ENCODE results near the gene UST.

DNA sequence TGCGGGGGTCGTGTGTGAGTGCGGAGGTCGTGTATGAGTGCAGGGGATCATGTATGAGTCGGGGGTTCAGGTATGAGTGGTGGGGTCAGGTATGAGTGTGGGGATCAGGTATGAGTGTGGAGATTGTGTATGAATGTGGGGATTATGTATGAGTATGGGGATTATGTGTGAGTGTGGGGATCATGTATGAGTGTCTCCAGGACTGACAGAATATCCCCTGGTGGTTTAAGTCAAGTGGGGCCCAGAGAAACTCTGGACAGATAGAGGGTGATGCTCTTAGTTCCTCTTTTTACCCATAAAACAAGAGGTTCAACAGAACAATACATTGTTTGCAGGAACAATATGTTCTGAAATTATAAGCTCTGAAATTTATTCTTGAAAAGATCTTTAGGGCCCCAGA, 131.9 kb downstream of the UST start:
- TF ChIP-seq, protein P1, sequence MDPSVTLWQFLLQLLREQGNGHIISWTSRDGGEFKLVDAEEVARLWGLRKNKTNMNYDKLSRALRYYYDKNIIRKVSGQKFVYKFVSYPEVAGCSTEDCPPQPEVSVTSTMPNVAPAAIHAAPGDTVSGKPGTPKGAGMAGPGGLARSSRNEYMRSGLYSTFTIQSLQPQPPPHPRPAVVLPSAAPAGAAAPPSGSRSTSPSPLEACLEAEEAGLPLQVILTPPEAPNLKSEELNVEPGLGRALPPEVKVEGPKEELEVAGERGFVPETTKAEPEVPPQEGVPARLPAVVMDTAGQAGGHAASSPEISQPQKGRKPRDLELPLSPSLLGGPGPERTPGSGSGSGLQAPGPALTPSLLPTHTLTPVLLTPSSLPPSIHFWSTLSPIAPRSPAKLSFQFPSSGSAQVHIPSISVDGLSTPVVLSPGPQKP (CRISPR knock-in tag; IDR thresholded peaks at IDR 0.05): no peak
- TF ChIP-seq PHTF2 (CRISPR knock-in tag; IDR thresholded peaks at IDR 0.05) (no peak), ZNF584 (CRISPR knock-in tag; IDR thresholded peaks at IDR 0.05; ENCODE audit: low read depth) (no peak), FOXK2 (conservative IDR thresholded peaks at IDR 0.05 in 1 of 2, IDR thresholded peaks at IDR 0.05 in 1 of 2; ENCODE audit: low read depth in 2 of 2) (no peak), ZNF146 (CRISPR knock-in tag; IDR thresholded peaks at IDR 0.05; ENCODE audit: unreplicated experiment) (no peak), RAD21 (CRISPR knock-in tag; conservative IDR thresholded peaks at IDR 0.05 in 1 of 2, IDR thresholded peaks at IDR 0.05 in 1 of 2) (no peak), ZNF3 (CRISPR knock-in tag; IDR thresholded peaks at IDR 0.05) (no peak), CBFB (CRISPR knock-in tag; IDR thresholded peaks at IDR 0.05) (no peak), SRSF7 (optimal IDR thresholded peaks at IDR 0.05; ENCODE audit: low read depth, low read length) (no peak), ZZZ3 (IDR thresholded peaks at IDR 0.05) (no peak), ZNF347 (CRISPR knock-in tag; IDR thresholded peaks at IDR 0.05; ENCODE audit: low read depth) (no peak), TEAD4 (IDR thresholded peaks at IDR 0.05; ENCODE audit: low read length) (no peak), TEAD4 (CRISPR knock-in tag; IDR thresholded peaks at IDR 0.05; ENCODE audit: borderline replicate concordance) (no peak)
- TF ChIP-seq, protein P2, sequence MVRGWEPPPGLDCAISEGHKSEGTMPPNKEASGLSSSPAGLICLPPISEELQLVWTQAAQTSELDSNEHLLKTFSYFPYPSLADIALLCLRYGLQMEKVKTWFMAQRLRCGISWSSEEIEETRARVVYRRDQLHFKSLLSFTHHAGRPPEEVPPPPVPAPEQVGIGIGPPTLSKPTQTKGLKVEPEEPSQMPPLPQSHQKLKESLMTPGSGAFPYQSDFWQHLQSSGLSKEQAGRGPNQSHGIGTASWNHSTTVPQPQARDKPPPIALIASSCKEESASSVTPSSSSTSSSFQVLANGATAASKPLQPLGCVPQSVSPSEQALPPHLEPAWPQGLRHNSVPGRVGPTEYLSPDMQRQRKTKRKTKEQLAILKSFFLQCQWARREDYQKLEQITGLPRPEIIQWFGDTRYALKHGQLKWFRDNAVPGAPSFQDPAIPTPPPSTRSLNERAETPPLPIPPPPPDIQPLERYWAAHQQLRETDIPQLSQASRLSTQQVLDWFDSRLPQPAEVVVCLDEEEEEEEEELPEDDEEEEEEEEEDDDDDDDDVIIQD (CRISPR knock-in tag; IDR thresholded peaks at IDR 0.05): no peak
- TF ChIP-seq, protein P3, sequence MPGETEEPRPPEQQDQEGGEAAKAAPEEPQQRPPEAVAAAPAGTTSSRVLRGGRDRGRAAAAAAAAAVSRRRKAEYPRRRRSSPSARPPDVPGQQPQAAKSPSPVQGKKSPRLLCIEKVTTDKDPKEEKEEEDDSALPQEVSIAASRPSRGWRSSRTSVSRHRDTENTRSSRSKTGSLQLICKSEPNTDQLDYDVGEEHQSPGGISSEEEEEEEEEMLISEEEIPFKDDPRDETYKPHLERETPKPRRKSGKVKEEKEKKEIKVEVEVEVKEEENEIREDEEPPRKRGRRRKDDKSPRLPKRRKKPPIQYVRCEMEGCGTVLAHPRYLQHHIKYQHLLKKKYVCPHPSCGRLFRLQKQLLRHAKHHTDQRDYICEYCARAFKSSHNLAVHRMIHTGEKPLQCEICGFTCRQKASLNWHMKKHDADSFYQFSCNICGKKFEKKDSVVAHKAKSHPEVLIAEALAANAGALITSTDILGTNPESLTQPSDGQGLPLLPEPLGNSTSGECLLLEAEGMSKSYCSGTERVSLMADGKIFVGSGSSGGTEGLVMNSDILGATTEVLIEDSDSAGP (CRISPR knock-in tag; IDR thresholded peaks at IDR 0.05): no peak
